Vein endothelial cell (primary cell): ENCODE data around the gene USP28. TPM values are rescaled to one million over a fixed set of nuclear protein-coding genes. Genes with fewer than 3 reads are reported as not detected.

Source experiments
- small RNA-seq: library from RNA; depleted of rRNA; stranded (forward); fragments of <200 nt; gene quantifications from one replicate; pipeline ENCODE3, GENCODE V24; 2012
- total RNA-seq: library from RNA; depleted of rRNA; stranded (reverse); fragments of >200 nt; gene quantifications from 2 replicates; pipeline ENCODE4 v1.2.3, GENCODE V29; 2012

USP28 gene
- total RNA-seq = 32.3 and 32.9 TPM in 2 replicates

GRCh38 chr11:113875234-113876073, at the start of gene USP28:
USP28 (minus strand) TSS chr11:113875572; CDS start chr11:113875501, 71 bp downstream.

GRCh38 chr11:113904379-113905101, 29.2 kb upstream of the USP28 start, which contains the start of gene HTR3B:
HTR3B (plus strand) TSS chr11:113904796; CDS start chr11:113904934, 138 bp downstream.

GRCh38 chr11:113779496-113779895, 95.9 kb downstream of the USP28 start, which contains the start of gene CLDN25:
CLDN25 (plus strand) TSS chr11:113779796; CDS start chr11:113779796, 0 bp downstream.

GRCh38 chr11:113773416-113774173, 101.8 kb downstream of the USP28 start, which contains the start of gene ZW10:
ZW10 (minus strand) TSS chr11:113773692; CDS start chr11:113773666, 26 bp downstream.

Small RNAs within 50 kb of the gene (small RNA-seq; reads per million reads assigned to genes)
- gene LRRC37A13P (not detected), gene RNU6-1107P (not detected), gene RPS29P19 (not detected)

Other genes starting within 250 kb of the USP28 start
- 0.19 and 0.33 TPM in 2 replicates for gene TMPRSS5, start 169.3 kb downstream of the USP28 start, total RNA-seq
- gene ZW10, start 101.9 kb downstream of the USP28 start, total RNA-seq = 22.2 and 31.0 TPM in 2 replicates
- gene CLDN25, start 95.8 kb downstream of the USP28 start, total RNA-seq = not detected in 2 replicates
- gene HTR3B, start 29.2 kb upstream of the USP28 start, total RNA-seq = not detected in 2 replicates
- gene HTR3A, start 99.5 kb upstream of the USP28 start, total RNA-seq = not detected in 2 replicates
- gene ZBTB16, start 184.1 kb upstream of the USP28 start, total RNA-seq = 8.2 and 13.4 TPM in 2 replicates